Hematopoietic multipotent progenitor cell treated with erythropoietin and hydrocortisone succinate and interleukin-3 and kit ligand, for 6 days (in vitro differentiated cells): ENCODE results near the gene LRP3.
"Not testable (repeated sequence)": the region's sequence is repeated elsewhere in the genome, so short reads cannot be mapped to it uniquely, and the experiment has no call there.

Experiments
- DNase-seq: peaks from one replicate; pipeline ENCODE4 v3.0.0-alpha.2; 2015

The LRP3 gene

GRCh38 chr19:33193865-33194362 is at the start of gene LRP3:
Gene LRP3, plus strand, starts transcription at chr19:33194330. Its CDS starts 456 bp downstream, at chr19:33194786.
- peak; percentile 34 for DNase-seq

GRCh38 chr19:33146209-33146608 is 47.9 kb upstream of the LRP3 start:
- no peak for DNase-seq

- no peak for DNase-seq
Measured at GRCh38 chr19:33147538-33147937, 46.6 kb upstream of the LRP3 start.

GRCh38 chr19:33150852-33151518 is 43.1 kb upstream of the LRP3 start:
- DNase-seq, result no peak

GRCh38 chr19:33152176-33152575 is 42.0 kb upstream of the LRP3 start:
- peak; percentile 46 for DNase-seq

- not testable (repeated sequence) for DNase-seq
Measured at GRCh38 chr19:33152625-33153024, 41.5 kb upstream of the LRP3 start.

- not testable (repeated sequence) for DNase-seq
Measured at GRCh38 chr19:33154313-33154712, 39.8 kb upstream of the LRP3 start.

GRCh38 chr19:33156334-33156733 is 37.8 kb upstream of the LRP3 start:
- DNase-seq, result peak; percentile 18

GRCh38 chr19:33157906-33158305 is 36.2 kb upstream of the LRP3 start:
- peak; percentile 20 for DNase-seq

GRCh38 chr19:33158365-33158764 is 35.8 kb upstream of the LRP3 start:
- no peak for DNase-seq

- DNase-seq, result no peak
Measured at GRCh38 chr19:33159149-33159548, 35.0 kb upstream of the LRP3 start.

GRCh38 chr19:33159893-33160292 is 34.2 kb upstream of the LRP3 start:
- no peak for DNase-seq

GRCh38 chr19:33161201-33161600 is 32.9 kb upstream of the LRP3 start:
- peak; percentile 28 for DNase-seq

GRCh38 chr19:33163481-33163880 is 30.6 kb upstream of the LRP3 start:
- DNase-seq, result no peak

GRCh38 chr19:33166037-33166436 is 28.1 kb upstream of the LRP3 start:
- DNase-seq, result not testable (repeated sequence)

GRCh38 chr19:33167438-33167837 is 26.7 kb upstream of the LRP3 start:
- DNase-seq, result no peak

- no peak for DNase-seq
Measured at GRCh38 chr19:33168528-33168927, 25.6 kb upstream of the LRP3 start.

GRCh38 chr19:33171222-33171795 is 22.8 kb upstream of the LRP3 start:
- DNase-seq, result no peak

- DNase-seq, result no peak
Measured at GRCh38 chr19:33171916-33172359, 22.2 kb upstream of the LRP3 start.

- no peak for DNase-seq
Measured at GRCh38 chr19:33174186-33174585, 19.9 kb upstream of the LRP3 start.

GRCh38 chr19:33175156-33175782 is 18.9 kb upstream of the LRP3 start:
- DNase-seq, result no peak

GRCh38 chr19:33175886-33176669 is 18.1 kb upstream of the LRP3 start:
- peak; percentile 42 for DNase-seq
